ENCODE results near the gene SMYD3.

GRCh38 chr1:246261639-246262038, 245.4 kb downstream of the SMYD3 start:
- peak; percentile 28 for TF ChIP-seq CTCF (IDR thresholded peaks at IDR 0.05; ENCODE audit: low read depth, low read length, poor library complexity, severe bottlenecking)
- TF ChIP-seq EZH2phosphoT487 (IDR thresholded peaks at IDR 0.05; ENCODE audit: borderline replicate concordance, low read length), result no peak

Measured in DOHH2 (cell line).